HG03432 (cell line): ENCODE results near the gene CAP2.
"Not testable (repeated sequence)": the region's sequence is repeated elsewhere in the genome, so short reads cannot be mapped to it uniquely, and the experiment has no call there.

Source experiments
- ATAC-seq: cut with Tn5 transposase; IDR thresholded peaks from one replicate; pipeline ENCODE4 v1.9.1; 2021; ENCODE audit warnings: mild to moderate bottlenecking, moderate library complexity; ENCODE audit not compliant: unreplicated experiment

CAP2 gene

DNA sequence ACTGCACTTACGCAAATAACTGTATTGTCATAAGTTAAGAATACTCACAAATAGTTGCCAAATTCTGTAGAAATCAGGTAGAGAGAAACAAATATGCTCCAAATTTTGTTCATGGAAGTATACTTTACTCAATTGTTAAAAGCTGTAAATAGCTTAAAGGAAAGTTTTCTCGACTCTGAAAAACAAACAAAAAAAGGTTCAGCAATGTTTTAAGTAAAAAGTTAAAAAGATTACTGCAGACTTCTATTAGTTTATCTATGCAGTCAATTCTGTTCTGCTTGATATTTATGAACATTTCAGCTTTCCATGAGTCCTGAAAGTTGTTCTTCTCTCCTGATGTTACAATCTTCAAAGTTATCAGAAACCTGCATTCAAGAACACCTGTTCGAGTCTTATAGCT, 169.2 kb downstream of the CAP2 start:
- ATAC-seq, result no peak

DNA sequence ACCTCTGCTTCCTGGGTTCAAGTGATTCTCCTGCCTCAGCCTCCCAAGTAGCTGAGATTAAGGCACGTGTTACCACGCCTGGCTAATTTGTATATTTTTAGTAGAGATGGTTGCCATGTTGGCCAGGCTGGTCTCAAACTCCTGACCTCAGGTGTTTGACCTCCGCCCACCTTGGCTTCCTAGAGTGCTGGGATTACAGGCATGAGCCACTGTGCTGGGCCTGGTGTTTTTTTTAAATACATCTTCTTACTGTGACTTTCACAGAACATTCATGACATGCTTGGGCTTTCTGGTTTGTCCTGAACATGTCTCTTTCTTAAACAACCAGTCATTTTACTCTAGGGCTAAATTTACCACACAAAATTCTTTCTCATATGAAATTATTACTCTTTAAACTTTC, 172.0 kb downstream of the CAP2 start:
- ATAC-seq, result no peak

DNA sequence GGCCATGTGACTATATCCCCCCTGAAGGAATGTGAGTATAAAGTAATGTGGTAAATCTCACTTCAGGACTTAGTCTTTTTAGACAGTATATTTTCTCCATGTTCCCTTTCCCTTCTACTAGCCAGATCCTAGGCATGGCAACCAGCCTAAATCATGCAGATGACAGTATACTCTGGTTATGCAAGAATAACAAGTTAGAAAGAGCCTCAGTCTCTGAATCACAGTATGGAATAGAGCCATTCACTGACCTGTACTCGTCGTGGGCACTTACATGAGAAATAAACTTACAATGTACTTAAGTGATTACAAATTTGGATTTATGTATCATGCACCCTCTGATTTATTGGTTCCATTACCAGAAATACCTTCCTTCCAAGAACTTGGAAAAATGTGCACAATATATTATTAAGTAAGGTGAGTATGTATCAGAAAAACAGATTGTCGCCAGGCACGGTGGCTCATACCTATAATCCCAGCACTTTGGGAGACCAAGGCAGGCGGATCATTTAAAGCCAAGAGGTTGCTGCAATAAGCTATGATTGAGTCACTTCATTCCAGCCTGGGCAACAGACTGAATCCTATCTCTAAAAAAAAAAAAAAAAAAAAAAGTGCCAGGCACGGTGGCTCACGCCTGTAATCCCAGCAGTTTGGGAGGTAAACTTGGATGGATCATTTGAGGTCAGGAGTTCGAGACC, 181.6 kb downstream of the CAP2 start:
- ATAC-seq, result no peak

DNA sequence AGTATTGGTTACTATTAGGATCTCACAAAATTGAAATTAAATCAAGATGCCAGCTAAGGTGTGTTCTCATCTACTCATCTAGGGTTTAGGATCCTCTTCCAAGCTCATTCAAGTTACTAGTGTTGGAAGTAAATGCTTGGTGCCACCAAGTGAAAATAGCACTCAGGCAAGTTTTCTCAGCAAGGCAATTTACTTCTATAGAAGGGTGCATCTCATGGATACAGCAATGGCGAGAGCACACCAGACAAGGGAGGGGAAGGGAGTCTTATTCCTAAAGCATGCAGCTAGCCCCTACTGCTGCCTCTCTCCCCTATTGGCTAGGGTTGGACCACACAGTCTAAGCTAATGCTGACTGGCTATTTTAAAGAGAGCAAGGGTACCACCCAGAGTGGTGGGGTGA, 183.7 kb downstream of the CAP2 start:
- ATAC-seq, result no peak

DNA sequence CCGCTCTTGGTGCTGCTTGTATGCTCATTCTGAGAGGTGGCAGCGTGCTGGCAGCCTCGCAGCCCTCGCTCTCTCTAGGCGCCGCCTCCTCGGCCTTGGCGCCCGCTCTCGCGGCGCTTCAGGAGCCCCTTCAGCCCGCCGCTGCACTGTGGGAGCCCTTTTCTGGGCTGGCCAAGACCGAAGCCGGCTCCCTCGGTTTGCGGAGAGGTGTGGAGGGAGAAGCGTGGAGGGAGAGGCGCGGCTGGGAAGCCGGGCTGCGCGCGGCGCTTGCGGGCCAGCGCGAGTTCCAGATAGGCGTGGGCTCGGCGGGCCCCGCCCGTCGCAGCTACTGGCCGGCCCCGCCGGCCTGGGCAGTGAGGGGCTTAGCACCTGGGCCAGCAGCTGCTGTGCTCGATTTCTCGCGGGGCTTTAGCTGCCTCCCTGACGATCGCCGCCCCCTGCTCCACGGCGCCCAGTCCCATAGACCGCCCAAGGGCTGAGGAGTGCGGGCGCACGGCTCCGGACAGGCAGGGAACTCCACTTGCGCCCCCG, 187.2 kb downstream of the CAP2 start:
- ATAC-seq, result peak; percentile 77

DNA sequence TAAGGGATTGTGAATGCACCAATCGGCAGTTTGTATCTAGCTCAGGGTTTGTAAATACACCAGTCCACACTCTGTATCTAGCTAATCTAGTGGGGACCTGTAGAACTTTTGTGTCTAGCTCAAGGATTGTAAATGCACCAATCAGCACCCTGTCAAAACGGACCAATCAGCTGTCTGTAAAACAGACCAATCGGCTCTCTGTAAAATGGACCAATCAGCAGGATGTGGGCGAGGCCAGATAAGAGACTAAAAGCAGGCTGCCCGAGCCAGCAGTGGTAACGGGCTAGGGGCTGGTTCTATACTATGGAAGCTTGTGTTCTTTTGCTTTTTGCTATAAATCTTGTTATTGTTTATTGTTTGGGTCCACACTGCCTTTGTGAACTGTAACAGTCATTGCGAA, 187.9 kb downstream of the CAP2 start:
- ATAC-seq, result not testable (repeated sequence)

DNA sequence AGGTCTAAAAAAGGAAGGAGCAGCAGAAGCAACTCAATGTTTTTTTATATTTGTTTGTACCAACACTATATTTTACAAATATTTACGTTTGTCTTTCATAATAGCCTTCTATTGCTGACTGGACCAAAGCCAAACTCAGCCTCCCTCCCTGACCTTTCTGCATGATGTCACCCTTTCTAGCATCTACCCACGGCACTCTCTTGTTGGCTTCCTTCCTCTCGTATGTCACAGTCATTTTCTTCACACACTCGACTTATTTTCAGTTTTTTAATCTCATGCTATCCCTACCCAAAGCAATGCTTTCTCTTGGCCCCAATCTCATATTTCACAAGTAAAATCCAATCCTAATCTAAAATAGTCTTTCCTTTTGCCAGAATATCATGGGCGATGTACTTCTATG, 190.4 kb downstream of the CAP2 start:
- ATAC-seq, result no peak

DNA sequence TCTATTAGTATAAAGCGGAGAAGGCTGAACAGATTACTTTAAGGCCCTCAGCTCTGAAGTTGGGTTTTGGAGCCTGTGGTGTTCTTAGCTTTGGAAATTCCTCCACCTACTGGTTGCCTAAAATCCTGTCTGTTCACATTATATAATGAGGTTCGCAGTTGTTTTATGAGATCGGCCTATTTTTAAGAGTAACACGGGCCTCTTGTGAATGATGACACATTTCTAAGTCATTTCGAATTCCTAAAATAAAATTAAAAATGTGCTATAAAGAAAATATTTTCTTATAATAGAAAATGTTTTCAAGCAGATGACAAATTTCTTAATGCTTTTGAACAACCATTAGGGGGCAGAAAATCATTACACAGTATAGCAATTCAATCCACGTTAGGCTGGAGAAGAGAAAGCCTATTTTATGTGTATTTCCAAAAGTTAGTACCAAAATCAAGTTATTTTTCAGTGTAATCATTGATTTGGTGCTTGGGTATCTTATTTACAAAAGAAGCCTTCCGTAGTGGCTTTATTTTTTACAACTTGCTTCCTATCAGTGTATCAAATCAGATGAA, 190.9 kb downstream of the CAP2 start:
- peak; percentile 39 for ATAC-seq

DNA sequence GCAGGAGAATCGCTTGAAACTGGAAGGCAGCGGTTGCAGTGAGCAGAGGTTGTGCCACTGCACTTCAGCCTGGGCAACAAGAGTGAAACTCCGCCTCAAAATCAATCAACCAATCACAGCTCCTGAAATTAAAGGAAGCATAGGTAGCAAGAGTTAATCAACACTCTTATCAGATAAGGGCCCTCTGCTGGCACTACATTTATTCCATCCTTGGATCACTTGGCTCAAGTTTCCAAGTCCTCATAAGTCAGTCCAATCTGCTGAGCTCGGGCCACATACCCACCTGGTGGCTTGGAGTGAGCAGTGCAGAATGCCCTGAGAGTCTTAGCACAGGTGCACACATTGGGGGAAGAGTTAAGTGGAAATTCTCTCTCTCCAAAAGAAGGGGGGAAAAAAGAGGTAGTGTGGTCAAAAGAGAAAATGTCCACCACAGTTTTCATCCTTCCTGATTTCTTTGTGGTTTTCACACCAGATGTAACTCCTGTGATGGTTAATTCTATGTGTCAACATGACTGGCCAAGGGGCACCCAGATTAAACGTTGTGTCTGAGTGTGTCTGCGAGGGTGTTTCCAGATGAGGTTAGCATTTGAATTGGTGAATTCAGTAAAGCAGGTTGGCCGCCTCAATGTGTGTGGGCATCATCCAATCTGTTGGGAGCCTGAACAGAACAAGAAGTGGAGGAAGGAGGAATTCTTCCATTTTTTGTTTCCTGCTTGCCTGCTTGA, 192.5 kb downstream of the CAP2 start:
- no peak for ATAC-seq

DNA sequence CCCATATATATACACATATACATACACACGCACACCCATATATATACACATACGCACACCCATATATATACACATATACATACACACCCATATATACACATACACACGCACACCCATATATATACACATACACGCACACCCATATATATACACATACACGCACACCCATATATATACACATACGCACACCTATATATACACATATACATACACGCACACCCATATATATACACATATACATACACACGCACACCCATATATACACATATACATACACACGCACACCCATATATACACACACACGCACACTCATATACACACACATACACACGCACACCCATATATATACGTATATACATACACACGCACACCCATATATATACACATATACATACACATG, 193.2 kb downstream of the CAP2 start:
- ATAC-seq, result not testable (repeated sequence)

DNA sequence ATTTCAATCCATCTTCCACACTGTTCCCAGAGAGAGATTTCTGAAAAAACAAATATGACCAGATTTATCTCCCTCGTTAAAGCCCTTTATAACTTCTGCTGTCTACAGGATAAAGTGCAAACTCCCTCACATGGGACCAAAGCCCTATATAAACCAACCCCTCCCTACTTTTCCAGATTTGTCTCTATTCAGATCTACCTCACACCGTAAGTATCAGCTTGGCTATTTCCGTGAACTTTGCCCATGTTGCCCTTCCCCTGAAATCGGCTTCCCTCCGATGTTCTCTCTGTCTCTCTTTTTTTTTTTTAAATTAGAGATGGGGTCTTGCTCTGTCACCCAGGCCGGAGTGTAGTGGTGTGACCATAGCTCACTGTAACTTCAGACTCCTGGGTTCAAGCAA, 194.6 kb downstream of the CAP2 start:
- ATAC-seq, result no peak

DNA sequence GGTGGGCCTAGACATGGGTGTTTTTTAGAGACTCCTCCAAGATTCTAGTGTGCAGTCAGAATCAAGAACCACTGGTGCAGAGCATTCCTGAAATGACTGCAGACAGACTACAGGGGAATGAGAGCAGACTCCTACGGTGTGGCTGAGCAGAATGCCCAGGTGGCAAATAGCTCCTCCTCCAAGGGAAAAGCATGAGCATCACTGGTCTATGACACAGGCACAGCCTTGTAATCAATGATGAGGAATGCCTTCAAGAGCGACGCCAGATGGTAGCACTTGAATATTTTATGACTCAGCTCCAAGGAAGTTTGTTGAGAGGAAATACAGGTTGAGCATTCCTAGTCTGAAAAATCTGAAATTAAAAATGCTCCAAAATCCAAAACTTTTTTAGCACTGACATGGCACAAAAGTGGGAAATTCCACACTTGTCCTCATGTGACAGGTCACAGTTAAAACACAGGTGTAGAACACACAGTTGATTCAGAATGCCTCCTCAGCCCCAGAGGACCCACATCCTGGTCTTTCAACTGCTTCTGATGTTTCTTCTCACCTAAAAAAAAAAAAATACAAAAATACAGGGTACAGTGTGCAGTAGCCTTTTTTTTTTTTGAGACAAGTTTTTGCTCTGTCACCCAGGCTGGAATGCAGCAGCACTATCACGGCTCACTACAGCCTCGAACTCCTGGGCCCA, 196.2 kb downstream of the CAP2 start:
- peak; percentile 41 for ATAC-seq

DNA sequence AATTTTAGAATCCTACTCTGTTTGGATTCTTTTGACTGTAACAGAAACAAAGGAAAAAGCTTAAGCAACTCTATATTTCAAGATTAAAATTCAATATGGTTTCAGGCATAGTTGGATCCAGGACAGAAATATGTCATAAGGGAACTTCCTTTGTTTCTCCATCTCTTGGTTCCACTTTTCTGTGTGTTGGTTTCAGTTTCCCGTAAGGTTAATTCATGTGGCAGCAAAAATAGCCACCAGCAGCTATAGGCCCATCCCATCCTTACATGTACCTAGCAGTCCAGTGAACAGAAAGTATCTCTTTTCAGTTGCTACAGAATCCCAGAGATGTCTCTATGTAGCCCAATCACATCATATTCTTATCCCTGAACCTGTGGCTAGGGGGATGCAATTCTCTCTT, 197.9 kb downstream of the CAP2 start:
- no peak for ATAC-seq

DNA sequence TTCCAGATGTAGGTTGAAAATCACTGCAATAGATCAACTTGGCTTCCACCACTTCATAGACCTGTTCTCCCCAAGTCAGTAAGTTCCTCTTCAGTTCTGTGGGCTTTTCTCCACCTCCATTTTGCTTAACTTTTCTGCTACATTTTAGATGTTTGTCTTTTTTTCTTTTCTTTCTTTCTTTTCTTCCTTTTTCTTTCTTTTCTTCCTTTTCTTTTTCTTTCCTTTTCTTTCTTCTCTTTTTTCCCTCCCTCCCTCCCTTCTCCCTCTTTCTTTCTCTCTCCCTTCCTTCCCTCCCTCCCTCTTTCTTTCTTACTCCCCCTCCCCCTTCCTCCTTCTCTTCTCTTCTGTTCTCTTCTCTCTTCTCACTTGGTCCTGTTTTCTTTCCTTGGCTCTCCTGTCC, 199.9 kb downstream of the CAP2 start:
- ATAC-seq, result no peak

DNA sequence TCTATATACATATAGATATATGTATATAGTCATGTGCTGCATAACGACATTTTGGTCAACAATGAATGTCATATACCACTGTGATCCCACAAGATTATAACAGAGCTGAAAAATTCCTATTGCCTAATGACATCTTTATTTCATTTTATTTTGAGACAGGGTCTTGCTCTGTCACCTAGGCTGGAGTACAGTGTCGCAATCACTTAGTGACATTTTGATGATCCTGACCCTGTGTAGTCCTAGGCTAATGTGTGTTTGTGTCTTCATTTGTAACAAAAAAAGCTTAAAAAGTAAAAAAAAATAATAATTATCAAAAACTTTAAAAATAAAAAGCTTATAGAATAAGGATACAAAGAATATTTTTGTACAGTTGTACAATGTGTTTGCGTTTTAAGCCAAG, 202.7 kb downstream of the CAP2 start:
- no peak for ATAC-seq

DNA sequence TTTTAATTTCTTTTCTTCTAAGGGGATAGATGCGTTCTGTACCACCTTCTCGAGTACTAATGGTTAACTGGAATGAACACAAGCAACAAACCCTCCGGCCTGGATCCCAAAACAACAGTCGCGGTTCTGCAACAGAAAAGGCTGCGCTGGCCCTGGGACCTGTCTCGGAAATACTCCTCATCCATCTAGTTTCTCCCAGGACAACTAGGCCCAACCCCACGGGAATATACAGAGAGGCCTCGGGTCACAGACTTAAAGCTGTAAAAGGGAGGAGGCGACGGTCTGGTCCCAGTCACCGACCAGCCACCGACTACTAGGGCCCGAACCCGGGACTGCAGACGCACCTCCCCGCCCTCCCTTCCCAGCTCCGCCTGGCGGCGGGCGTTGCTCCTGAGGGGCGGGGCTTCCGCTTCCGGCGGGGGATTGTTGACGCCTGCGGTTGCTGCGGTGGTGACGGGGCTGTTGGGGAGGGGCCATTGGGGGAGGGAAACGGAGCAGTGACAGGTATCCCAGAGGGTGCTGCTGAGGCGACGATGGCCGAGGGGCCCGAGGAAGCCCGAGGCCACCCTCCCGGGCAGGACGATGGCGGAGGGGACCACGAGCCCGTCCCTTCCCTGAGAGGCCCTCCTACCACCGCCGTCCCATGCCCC, 206.6 kb downstream of the CAP2 start, which contains the start of gene FAM8A1:
FAM8A1 (plus strand) TSS at position 426 of the 650 bp plus-strand sequence; CDS start at position 534, 108 bp downstream.
- peak; percentile 91 for ATAC-seq

DNA sequence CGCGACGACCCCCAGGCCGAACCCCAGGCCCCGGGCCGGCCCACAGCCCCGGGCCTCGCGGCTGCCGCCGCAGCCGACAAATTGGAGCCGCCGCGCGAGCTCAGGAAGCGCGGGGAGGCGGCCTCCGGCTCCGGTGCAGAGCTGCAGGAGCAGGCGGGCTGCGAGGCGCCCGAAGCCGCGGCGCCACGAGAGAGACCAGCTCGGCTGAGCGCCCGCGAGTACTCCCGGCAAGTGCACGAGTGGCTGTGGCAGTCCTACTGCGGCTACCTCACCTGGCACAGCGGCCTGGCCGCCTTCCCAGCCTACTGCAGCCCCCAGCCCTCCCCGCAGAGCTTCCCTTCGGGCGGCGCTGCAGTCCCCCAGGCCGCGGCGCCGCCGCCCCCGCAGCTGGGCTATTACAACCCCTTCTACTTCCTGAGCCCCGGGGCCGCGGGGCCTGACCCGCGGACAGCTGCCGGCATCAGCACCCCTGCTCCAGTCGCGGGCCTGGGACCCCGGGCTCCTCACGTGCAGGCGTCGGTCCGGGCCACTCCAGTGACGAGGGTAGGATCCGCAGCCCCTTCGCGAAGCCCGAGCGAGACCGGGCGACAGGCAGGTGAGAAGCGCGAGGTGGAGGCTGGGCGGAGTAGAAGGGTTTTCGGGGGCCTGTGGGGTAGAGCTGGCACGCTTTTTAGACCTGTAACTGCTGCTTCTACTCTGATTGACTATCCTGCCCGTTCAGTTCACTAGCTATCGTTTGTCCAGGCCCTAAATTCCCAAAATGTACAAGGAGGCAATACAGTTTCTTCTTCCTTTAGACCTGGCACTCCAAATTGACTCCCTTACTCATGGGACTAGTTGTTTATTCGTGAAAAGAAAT, 207.4 kb downstream of the CAP2 start:
- ATAC-seq, result peak; percentile 62

DNA sequence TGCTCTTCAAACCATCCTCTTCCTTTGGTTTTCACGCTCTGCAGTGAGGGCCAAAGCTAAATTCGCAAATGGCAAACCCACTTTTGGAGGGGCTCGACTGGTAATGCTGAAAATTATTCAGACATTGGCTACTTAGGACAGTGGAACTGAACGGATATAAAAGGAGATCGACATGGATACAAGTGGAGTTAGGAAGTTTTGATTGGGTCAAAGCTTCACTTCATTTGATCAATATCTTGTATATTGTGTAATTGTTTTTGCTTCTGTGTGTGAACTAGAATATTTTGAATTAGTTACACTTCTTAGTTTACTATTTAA, 207.9 kb downstream of the CAP2 start:
- ATAC-seq, result no peak

DNA sequence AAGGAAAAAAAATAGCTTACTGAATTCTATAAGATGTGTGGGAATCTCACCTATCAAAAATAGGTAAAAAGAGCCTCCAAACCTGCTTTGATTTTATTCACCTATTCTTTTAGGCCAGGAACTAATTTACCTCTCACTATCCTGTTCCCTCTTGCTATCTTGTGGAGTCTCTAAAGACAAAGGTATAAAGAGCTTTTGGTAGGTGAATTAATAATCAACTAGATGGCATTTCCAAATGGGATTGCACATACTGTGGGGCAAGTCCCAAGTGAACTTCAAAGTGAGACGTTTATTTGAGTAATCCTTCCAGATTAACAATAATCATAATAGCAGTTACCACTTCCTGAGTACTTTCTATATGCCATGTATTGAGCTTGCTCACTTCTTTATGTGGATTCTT, 209.5 kb downstream of the CAP2 start:
- ATAC-seq, result no peak

DNA sequence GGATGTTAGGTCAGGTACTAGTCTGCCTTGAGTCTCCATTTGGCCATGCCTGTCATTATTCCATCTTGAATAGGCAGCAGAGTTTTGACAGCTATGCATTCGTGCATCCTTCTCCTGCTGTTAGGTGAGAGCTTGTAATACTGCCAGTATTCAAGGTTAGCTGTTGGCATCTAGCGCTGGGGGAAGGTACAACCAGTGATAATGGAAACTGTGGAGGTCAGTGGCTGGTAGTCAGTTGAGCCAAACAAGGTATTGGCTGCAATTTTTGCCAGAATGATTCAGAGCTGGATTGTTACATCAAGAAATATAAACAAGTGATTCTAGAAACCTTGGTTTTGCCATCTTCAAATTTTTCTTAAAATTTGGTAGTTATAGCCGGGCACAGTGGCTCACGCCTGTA, 213.2 kb downstream of the CAP2 start:
- ATAC-seq, result no peak
